ENCODE results near the gene SIAH3.

DNA sequence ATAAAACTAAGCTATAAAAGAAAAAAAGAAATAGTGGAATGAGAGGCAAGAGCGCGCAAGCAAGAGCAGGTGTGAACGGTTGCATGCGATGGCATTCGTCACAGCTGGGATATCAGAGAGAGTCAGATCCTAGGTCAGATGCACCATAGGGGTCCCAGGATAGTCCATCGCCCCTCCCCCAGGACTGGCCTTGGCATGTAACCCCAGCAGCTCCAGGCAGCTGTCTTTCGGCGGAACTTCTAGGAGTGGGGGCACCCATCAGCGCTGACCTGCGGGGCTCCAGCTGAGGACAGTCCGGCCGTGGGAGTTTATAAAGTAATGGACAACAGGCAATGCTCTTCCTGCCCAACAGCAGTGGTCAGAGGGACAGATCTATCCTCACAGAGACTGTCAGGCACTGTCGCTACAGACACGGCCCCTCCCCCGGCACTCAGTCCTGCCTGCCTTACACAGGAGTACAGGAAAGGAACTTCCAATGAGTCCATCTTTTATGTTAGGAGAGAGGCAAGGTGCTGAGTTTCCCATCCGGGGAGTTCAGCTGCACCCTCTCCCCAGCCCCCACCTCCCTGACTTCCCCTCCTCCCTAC, 1.4 kb downstream of the SIAH3 start:
- TF ChIP-seq, protein P1, sequence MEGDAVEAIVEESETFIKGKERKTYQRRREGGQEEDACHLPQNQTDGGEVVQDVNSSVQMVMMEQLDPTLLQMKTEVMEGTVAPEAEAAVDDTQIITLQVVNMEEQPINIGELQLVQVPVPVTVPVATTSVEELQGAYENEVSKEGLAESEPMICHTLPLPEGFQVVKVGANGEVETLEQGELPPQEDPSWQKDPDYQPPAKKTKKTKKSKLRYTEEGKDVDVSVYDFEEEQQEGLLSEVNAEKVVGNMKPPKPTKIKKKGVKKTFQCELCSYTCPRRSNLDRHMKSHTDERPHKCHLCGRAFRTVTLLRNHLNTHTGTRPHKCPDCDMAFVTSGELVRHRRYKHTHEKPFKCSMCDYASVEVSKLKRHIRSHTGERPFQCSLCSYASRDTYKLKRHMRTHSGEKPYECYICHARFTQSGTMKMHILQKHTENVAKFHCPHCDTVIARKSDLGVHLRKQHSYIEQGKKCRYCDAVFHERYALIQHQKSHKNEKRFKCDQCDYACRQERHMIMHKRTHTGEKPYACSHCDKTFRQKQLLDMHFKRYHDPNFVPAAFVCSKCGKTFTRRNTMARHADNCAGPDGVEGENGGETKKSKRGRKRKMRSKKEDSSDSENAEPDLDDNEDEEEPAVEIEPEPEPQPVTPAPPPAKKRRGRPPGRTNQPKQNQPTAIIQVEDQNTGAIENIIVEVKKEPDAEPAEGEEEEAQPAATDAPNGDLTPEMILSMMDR (conservative IDR thresholded peaks at IDR 0.05; ENCODE audit: low read depth, low read length), result no peak
- TF ChIP-seq EZH2 (IDR thresholded peaks at IDR 0.05; ENCODE audit: low read length, unreplicated experiment), result no peak

All from PC-3 (cell line).